ENCODE measurements around the gene ABL1.

GRCh38 chr9:130830231-130830760, 4.8 kb upstream of the ABL1 start:
- TF ChIP-seq CTCF (IDR thresholded peaks at IDR 0.05; ENCODE audit: insufficient read depth, low read depth, low read length), result no peak
- no peak for TF ChIP-seq EZH2 (IDR thresholded peaks at IDR 0.05; ENCODE audit: insufficient read depth, low read length)

Measured in astrocyte (in vitro differentiated cells and primary cell).